ENCODE results near the gene RFX3.
A peak's percentile ranks its signal among the peaks of the same experiment; 100 is the strongest.

RFX3 gene

DNA sequence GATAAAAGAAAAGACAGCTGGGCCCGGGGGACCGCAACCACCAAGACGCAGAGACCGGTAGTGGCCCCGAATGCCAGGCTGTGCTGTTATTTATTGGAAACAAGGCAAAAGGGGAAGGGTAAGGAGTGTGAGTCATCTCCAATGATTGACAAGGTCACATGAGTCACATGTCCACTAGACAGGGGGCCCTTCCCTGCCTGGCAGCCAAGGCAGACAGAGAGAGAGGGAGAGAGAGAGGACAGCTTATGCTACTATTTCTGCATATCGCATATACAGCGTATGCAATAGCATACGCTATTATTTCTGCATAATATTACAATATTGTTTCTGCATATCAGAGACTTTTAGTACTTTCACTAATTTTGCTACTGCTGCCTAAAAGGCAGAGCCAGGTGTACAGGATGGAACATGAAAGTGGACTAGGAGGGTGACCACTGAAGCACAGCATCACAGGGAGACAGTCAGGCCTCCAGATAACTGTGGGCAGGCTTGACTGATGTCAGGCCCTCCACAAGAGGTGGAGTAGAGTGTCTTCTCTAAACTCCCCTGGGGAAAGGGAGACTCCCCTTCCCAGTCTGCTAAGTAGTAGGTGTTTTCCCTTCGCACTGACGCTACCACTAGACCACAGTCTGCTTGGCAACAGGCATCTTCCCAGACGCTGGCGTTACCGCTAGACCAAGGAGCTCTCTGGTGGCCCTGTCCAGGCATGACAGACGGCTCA lies 50.3 kb downstream of the RFX3 start:
- no peak for DNase-seq (ENCODE audit: low read depth)

DNA sequence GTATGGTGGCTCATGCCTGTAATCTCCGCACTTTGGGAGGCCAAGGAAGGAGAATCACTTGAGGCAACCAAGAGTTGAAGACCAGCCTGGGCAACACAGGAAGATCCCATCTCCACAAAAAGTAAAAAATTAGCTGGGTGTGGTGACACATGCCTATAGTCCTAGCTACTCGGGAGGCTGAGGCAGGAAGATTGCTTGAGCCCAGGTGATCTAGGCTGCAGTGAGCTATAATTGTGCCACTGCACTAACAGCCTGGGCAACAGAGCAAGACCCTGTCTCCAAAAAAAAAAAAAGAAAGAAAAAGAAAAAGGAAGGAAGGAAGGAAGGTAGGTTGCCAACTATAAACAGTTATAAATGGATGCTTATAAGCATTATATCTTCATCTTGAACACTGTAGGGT lies 51.0 kb downstream of the RFX3 start:
- no peak for DNase-seq (ENCODE audit: low read depth)

DNA sequence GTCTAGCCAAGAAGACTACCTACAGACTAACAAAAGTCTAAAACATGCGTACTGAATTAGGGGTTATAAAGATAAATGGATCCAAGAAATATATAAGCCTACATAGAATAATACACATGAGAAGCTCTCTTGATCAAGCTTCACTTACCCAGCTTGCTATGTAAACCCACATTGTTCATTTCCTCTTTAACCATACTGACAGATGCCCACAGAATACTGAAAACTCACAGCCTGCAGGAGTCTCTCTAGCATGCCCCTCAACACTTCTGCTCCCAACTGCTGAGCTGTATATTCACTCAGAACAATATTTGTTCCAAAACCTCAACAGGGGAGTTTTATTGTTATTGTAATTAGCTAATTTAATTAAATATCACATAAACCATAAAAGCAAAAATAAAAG lies 52.4 kb downstream of the RFX3 start:
- DNase-seq (ENCODE audit: low read depth): no peak

DNA sequence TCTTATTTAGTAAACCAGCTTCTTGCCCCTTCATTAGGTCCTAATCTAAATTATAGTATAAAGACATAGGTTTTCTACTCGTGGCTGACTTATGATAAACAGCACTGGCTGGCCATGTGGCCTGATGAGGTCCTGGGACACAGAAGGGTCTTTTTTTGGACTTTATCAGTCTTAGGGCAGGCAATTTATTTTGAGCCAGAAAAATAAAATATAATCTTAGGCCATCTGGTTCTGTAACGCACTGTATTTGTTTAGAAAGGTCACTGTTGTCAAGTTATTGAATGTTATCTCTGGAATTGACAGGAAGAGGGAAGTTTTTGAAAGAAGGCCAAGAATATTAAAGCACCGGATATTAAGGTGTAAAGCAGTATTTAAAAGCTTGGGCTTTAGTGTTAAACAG lies 53.9 kb downstream of the RFX3 start:
- no peak for DNase-seq (ENCODE audit: low read depth)

DNA sequence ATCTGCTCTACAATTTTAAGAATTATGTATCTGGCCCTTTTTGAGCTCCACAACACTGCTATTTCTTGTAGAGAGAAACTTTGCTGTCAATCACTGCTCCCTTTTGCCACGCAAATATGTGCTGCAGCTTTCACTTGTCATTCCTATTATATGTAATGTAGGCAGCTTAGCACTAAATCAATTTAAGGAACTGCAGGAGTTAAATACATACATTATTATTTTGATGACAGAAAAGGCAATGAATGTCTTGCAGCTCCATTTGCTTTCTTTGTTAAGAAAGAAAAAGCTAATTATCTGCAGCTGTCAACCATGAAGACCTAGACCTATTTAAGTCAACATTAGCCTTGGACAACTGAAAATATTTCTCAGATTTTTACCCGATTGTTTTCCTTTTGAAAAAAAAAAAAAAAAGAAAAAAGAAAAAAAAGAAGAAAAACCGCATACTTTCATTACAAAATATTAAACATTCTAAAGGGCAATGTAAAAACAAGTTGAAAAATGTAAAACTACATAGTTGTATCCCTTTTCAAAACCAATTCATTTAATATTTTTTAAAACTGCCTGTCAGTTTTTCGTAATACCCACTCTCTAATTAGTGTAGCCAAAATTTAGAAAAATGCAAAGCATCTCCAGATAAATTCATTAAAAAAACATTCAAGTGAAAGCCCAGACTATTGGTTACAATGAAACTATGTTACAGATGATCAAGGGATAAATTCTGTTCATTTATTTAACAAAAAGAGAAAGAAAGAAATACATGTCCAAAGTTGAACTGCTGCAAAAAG lies 57.2 kb downstream of the RFX3 start:
- DNase-seq (ENCODE audit: low read depth): no peak

DNA sequence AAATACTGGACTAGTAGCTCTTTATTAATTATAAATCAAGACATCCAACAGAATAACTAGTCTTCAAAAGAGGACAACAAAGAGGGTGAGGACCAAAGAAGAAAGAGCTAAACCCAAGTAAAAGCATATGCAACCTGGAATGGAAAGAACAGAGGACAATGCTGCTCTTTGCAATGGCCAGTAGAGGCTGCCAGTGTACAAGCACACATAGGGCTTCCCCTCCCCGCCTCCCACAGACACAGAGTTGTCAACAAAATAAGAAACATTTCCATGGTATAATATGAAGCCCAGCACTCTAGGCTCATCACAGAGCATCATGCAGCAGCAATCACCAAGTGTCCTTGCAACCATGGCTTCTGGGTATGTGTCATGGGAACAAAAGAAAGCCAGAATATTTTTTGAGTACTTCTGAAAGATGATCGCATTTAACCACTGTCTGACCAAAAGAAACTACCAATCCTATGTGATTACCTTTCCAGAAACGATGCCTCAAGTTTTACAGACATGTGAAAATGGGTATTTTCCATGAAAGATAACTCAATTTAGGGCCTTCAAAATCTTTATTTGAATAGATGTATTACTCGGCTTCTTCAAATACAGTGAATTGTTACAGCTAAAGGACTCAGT lies 58.1 kb downstream of the RFX3 start:
- DNase-seq (ENCODE audit: low read depth): no peak

DNA sequence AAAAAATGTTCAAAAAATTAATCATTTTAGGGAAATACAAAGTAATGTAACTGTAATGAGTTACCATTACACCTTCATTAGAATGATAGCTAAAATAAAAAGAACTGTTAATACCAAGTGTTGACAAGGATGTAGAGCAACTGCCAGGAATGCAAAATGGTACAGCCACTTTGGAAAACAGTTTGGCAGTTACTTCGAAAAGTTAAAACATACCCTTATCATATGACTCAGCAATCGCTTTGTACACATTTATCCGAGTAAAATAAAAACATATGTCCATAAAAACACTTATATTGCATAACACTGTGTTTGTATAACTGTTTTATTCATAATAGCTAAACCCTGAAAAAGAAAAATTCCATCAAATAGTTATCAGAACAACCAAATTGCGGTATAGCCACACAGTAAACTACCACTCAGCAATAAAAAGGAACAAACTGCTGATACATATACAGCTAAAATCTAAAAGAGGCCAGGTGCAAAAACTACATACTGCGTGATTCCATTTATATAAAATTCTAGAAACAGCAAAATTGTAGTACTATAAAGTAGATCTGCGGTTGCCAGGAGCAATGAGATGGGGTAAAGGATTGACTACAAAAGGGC lies 61.7 kb downstream of the RFX3 start:
- DNase-seq (ENCODE audit: low read depth): no peak

DNA sequence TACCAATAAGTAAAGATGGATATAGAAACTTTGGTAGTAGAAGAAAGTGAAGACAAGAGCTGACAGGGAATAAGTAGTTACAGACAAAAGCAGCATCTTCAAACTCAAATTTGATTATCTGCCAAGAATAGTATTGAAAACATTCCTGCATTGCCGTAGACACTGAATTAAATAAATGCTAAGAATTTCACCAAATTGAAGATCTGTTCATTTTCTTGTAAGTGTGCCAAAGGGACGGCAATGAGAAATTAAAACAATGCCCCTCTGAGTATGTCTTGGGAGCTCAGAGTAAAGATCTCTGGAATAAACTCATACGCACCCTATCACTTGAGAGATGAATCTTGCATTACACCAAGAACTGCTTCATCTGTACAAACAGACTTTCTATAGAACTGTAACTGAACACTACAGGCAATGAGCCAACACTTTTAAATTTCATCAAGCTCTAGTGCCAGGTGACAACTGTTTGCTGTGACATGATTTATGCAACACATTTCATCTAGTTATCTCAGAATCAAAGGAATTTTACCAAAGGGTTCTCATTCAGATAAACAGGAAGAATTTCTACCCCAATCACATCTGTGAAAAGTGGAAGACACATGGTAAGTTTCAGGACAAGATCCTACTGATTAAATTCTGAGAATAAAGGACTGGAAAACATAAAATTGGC lies 66.9 kb downstream of the RFX3 start:
- no peak for DNase-seq (ENCODE audit: low read depth)

DNA sequence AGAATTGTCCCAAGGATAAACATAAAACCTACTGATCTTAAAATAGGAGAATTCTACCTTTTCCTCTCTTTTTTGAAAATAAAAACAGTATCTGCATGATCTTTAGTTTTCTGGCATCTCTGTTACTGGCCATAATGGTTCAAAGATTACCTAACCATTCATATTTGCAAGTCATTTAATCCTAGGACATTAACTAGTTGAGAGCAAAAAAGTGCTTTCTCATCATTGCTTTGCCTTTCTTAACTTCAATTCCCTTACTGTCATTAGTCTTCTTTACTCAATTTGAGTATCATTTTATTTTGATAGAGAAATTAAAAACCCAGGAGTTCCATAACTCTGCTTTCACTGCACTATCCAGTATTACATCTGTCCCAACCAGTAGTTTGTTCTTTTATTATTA lies 68.6 kb downstream of the RFX3 start:
- DNase-seq (ENCODE audit: low read depth): no peak

DNA sequence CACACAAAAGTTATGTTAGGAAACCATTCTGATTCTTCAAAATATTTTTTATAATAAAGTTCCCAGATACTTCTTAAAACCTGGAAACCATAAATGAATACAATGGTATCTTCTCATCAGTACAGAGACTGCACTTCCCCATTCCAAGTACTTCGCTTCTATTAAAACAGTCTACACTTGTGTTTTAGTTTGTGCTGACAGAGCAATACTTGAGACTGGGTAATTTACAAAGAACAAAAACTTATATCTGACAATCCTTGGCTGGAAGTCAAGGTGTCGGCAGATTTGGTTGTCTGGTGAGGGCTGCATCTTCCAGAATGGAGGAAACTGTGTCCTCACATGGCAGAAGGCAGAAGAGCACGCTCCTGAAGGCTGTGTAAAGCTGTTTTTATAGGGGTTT lies 70.1 kb downstream of the RFX3 start:
- no peak for DNase-seq (ENCODE audit: low read depth)

DNA sequence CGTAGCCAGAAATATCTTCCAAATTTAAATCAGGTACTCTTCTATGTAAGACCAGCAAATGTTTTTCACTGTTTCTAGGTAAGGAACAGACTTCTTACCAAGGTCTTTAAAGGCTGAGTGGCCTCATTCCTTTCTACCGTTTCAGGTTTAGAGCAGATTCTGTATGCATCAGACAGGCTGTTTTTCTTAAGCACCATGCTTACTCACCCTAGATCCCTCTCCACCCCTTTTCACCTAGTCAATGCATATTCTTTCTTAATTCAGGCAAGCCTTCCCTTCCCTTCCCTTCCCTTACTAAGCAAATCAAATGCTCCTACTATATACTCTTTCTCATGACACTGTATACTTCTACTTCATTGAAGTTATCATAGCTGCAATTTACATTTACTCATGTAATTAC lies 70.7 kb downstream of the RFX3 start:
- no peak for DNase-seq (ENCODE audit: low read depth)

DNA sequence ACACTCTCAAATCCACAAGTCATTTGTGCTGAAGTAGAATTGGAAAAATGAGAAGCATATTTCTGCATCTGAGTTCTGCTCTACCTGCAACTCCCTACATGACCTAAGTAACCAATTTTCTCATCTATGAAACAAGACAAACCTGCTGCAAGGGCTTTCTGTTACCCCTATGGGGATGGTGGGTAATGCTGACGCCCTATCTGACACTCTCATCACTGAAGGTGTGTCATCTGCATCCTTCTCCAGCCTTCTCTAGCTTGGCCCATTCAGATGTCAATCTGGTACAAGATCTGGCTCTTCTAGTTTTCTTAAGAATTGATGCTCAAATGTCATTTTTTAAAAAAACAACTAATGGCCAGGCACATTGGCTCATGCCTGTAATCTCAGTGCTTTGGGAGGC lies 73.8 kb downstream of the RFX3 start:
- DNase-seq (ENCODE audit: low read depth): no peak

DNA sequence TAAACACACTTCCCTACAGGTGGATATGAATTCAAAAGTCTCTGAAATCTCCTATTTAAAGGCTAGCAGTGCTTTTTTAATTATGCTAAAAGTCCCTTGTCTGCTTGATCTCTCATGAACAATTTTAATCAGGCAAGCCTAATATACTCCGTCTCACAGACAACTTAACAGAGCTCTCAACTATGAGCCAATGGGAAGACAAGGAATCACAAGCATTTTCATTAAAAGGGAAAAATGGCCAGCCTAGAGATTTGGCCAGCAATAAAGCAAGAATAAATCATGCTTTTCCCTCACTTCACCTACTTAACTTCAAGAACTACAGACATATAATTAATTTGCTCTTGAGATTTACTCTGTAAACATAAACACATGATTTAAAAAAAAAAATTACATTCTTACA lies 78.0 kb downstream of the RFX3 start:
- no peak for DNase-seq (ENCODE audit: low read depth)

DNA sequence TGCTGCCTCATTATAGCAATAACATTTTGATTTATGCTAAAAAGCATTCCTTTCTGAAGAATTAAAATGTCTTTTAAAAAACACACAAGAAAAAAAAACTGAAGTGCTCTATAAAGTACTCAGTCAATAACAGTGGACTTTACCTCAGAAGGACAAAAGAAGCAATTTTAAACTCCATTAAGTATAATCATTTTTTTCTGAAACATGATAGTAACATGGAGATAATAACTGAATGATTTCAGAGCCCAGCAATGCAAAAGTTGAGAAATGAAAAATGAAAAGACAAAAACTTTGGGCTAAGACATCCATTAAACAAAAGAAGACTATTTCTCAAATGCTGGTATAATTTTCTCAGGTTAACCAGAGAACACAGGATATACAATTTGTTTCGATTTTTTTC lies 78.7 kb downstream of the RFX3 start:
- DNase-seq (ENCODE audit: low read depth): no peak

DNA sequence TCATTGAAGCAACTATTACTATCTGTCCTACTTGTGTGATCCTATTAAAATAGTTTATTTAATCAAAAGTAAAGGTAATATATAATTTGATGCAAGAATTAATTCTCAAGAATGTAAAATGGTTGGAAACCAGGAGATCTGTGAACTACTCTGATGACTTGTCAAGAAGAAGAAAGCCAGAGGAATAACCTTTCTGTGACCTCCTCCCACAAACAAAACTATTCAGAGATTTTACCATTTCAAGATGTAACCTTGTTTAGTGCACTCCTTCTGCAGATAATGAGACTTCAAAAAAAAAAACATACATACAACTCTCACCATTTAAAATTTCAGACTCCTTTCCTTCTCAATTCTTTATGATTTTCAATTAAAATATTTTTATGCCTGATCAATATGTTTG lies 79.5 kb downstream of the RFX3 start:
- DNase-seq (ENCODE audit: low read depth): no peak

DNA sequence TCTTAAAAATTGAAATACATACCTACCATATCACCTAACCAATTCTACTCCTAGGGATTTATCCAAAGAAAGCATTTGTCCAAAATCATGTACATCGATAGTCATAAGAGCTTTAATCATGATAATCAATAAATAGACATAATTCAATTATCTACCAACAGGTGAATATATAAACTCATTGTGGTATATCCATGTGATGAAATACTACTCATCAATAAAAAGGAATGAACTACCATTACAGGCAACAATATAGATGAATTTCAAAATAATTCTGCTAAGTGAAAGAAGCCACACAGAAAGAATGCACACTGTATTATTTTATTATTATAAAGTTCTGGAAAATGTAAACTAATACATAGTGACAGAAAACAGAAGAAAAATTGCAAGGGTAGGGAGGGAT lies 81.8 kb downstream of the RFX3 start:
- no peak for DNase-seq (ENCODE audit: low read depth)

DNA sequence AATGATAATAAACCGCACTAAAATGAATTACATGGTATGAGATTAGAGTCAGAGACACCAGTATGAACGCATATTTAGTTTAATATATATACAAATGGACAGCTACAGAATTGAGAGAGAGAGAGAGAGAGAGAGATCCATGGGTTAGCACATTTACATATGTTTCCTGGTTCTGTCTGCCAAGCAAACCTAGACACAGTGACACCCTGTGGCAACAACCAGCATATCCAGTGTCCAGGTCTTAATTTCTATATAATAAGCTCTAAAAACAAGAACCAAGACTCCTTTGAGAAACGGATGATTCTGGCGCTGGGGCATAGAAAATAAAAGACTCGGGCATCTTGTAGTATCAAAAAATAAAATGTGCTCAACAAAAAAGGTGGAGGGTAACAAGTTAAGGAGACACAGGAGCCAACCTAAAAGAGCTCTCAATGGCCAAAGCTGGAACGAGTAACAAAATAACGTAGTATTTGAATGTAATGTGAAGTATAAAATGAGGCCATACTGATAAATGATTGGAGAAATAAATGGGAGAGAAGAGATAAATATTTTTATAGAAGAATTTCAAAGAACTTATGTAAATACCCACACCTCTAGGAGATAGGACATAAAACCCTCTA lies 84.5 kb downstream of the RFX3 start:
- peak; percentile 8 for DNase-seq (ENCODE audit: low read depth)

DNA sequence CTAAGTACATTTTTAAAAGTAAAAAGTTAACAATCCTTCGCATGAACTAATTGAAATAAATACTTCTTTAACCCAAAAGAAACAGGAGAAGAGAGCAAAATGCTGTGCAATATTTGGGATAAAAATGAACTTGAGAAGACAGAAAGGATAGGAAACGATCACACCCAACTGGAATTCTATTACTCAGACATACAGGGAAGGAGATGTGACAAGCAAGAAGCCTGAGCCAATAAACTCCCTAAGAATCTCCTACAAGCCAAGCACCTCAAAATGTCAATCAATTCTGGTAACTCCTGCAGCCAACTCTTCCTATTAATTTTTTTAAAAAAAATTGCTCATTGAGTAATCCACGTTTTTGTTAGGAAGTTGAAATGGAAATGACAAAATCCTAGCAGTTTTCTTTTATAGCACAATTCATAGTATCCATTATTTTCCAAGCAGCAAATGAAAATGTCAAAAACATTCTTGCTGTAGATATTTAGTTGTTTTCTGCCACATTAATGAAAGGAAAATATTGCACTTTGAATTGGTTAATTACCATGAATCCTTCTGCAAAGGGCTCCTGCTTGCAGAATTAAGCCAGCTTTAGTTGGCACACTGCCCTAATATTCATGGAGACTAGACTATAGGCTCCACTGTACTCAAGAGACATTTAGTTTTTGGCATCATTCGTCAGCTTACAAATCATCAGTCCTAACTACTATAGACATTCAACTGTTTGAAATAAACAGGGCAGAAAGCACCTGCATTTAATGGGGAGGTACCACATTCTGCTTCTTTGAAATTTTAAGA lies 89.0 kb downstream of the RFX3 start:
- no peak for DNase-seq (ENCODE audit: low read depth)

DNA sequence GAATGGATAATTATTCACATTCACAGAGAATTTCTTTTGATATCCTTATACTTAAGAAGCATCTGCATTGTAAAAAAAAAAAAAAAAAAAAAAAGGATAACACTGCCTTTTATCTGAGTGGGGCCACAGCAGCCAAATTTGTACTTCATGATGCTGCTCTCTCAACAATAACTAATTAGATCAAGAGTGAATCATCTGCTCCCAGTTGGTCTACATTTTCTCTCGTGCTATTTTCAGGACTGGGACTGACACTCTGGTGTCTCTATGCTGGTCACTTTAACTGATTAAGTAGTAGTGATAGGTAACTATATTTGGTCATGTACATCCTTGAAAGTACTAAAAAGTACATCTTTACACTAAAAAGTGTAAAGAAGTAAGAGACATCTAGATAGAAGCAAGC lies 90.1 kb downstream of the RFX3 start:
- no peak for DNase-seq (ENCODE audit: low read depth)

DNA sequence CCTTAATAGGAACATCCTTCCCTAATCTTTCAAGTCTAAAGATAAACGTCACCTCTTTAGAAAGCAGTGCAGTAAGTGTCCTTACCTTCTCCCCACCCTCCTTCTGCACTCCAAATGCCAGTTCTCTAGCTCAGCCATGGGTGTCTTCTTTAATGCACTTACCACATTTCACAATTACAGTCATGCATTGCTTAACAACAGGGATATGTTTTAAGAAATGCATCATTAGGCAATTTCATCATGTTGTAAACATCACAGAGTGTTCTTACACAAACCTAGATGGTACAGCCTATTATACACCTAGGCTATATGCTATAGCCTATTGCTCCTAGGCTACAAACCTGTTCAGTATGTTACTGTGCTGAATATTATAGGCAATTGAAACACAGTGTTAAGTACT lies 91.2 kb downstream of the RFX3 start:
- DNase-seq (ENCODE audit: low read depth): no peak

DNA sequence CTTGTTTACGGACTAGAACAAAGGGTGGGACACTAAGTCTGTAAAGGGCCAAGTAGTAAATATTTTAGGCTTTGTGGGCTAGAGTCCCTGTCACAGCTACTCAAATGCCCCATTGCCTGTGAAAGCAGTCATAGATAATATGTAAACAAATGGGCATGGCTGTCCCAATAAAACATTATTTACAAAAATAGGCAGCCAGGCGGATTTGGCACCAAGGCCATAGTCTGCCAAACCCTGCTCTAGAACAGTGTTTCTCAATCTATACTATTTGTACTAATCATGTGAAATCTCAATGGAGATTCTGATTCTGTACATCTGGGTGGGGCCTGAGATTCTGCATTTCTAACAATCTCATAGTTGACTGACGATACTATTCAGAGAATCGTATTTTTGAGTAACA lies 92.0 kb downstream of the RFX3 start:
- no peak for DNase-seq (ENCODE audit: low read depth)
